ENCODE results near the gene BPIFA3. TPM values are rescaled to one million over a fixed set of nuclear protein-coding genes. Genes with fewer than 3 reads are reported as not detected.

Gene BPIFA3
- total and polyA plus RNA-seq, 2 of the 13 experiments (the other 11 are each of a cell fraction or from before 2014, with no cell fraction given): not detected

DNA sequence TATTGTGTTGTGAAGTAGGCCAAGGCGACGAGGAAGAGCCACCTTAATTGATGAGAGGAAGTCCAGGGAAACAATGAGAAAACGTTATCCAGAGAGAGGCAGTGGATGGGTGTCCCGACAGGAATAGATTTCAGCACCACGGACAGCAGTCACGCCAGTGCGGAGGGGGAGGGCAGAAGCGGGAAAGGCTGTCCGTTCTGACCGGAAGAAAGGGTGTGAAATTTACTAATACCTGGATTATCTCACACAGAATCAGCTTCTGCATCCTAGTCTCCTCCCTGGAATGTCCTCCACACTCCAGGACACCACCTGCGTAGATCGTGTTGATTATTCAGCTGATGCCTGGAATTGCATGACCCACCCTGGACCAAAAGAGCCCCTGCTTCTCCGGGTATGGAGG is 7.4 kb upstream of the BPIFA3 start (continued):
- TF ChIP-seq CEBPG (CRISPR knock-in tag; IDR thresholded peaks at IDR 0.05) (peak; percentile 44; the same call in 1 of the 2 replicates), ELF3 (CRISPR knock-in tag; IDR thresholded peaks at IDR 0.05) (peak; percentile 97), ZNF333 (CRISPR knock-in tag; IDR thresholded peaks at IDR 0.05; ENCODE audit: borderline replicate concordance) (peak; percentile 59; the same call in 1 of the 2 replicates), PCBP2 (optimal IDR thresholded peaks at IDR 0.05; ENCODE audit: low read depth, low read length, poor library complexity, severe bottlenecking) (no peak), ZNF101 (CRISPR knock-in tag; IDR thresholded peaks at IDR 0.05; ENCODE audit: borderline replicate concordance, low read depth) (peak; percentile 84; the same call in 1 of the 2 replicates), ZNF790 (CRISPR knock-in tag; IDR thresholded peaks at IDR 0.05; ENCODE audit: borderline replicate concordance) (peak; percentile 98; the same call in 1 of the 2 replicates), MBNL3 (CRISPR knock-in tag; conservative IDR thresholded peaks at IDR 0.05) (no peak), KLF12 (CRISPR knock-in tag; IDR thresholded peaks at IDR 0.05; ENCODE audit: borderline replicate concordance) (peak; percentile 96), TAF15 (IDR thresholded peaks at IDR 0.05; ENCODE audit: low read depth, low read length, poor library complexity, severe bottlenecking) (no peak), ELF4 (CRISPR knock-in tag; IDR thresholded peaks at IDR 0.05; ENCODE audit: borderline replicate concordance) (peak; percentile 74; the same call in 1 of the 2 replicates), FOXP1 (IDR thresholded peaks at IDR 0.05) (no peak), FOXP1 (CRISPR knock-in tag; IDR thresholded peaks at IDR 0.05) (0 out of 2 replicates have a peak, but pooled peaks have one; percentile 8)
- TF ChIP-seq, protein P1, sequence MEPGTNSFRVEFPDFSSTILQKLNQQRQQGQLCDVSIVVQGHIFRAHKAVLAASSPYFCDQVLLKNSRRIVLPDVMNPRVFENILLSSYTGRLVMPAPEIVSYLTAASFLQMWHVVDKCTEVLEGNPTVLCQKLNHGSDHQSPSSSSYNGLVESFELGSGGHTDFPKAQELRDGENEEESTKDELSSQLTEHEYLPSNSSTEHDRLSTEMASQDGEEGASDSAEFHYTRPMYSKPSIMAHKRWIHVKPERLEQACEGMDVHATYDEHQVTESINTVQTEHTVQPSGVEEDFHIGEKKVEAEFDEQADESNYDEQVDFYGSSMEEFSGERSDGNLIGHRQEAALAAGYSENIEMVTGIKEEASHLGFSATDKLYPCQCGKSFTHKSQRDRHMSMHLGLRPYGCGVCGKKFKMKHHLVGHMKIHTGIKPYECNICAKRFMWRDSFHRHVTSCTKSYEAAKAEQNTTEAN (CRISPR knock-in tag; conservative IDR thresholded peaks at IDR 0.05): peak; percentile 96
- TF ChIP-seq, protein P2, sequence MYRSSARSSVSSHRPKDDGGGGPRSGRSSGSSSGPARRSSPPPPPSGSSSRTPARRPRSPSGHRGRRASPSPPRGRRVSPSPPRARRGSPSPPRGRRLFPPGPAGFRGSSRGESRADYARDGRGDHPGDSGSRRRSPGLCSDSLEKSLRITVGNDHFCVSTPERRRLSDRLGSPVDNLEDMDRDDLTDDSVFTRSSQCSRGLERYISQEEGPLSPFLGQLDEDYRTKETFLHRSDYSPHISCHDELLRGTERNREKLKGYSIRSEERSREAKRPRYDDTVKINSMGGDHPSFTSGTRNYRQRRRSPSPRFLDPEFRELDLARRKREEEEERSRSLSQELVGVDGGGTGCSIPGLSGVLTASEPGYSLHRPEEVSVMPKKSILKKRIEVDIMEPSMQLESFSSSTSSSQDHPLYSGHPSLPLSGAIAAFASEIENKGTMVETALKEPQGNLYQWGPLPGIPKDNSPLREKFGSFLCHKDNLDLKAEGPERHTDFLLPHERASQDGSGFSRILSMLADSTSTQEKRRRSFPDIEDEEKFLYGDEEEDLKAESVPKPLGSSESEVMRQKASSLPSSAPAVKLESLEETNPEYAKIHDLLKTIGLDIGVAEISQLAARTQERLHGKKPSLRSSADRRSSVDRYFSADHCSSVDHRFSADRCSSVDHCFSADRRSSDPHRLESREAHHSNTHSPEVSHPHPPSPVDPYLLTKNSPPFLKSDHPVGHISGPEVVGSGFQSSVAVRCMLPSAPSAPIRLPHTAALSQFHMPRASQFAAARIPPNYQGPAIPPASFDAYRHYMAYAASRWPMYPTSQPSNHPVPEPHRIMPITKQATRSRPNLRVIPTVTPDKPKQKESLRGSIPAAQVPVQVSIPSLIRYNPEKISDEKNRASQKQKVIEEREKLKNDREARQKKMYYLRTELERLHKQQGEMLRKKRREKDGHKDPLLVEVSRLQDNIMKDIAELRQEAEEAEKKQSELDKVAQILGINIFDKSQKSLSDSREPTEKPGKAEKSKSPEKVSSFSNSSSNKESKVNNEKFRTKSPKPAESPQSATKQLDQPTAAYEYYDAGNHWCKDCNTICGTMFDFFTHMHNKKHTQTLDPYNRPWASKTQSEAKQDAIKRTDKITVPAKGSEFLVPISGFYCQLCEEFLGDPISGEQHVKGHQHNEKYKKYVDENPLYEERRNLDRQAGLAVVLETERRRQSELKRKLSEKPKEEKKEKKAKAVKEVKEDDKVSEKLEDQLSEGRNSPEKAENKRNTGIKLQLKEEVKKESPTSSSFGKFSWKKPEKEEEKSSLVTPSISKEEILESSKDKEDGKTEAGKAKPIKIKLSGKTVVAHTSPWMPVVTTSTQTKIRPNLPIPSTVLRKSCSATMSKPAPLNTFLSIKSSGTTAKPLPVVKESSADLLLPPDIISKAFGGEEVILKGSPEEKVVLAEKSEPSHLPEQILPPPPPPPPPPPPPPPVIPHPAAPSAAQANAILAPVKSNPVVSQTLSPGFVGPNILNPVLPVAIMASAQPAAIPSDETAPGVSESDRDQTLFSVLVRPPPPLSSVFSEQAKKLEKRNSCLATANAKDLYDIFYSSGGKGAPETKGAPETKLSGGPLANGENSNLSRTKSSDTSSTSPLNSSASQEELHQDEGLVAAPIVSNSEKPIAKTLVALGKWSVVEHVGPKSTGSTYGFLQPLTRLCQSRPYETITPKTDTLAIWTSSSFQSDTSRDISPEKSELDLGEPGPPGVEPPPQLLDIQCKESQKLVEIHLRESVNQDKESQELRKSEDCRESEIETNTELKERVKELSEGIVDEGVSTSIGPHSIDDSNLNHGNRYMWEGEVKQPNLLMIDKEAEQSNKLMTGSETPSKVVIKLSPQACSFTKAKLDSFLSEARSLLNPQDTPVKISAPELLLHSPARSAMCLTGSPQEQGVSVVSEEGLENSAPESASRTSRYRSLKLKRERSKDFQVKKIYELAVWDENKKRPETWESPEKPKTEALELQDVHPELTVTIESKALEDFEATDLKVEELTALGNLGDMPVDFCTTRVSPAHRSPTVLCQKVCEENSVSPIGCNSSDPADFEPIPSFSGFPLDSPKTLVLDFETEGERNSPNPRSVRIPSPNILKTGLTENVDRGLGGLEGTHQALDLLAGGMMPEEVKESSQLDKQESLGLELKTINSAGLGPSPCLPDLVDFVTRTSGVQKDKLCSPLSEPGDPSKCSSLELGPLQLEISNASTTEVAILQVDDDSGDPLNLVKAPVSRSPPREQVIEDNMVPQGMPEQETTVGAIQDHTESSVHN (CRISPR knock-in tag; IDR thresholded peaks at IDR 0.05): peak; percentile 77; the same call in 1 of the 2 replicates
- TF ChIP-seq, protein P3, sequence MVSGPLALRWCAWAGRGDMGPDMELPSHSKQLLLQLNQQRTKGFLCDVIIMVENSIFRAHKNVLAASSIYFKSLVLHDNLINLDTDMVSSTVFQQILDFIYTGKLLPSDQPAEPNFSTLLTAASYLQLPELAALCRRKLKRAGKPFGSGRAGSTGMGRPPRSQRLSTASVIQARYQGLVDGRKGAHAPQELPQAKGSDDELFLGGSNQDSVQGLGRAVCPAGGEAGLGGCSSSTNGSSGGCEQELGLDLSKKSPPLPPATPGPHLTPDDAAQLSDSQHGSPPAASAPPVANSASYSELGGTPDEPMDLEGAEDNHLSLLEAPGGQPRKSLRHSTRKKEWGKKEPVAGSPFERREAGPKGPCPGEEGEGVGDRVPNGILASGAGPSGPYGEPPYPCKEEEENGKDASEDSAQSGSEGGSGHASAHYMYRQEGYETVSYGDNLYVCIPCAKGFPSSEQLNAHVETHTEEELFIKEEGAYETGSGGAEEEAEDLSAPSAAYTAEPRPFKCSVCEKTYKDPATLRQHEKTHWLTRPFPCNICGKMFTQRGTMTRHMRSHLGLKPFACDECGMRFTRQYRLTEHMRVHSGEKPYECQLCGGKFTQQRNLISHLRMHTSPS (CRISPR knock-in tag; IDR thresholded peaks at IDR 0.05; ENCODE audit: low read depth): no peak; the same call in 1 of the 2 replicates
- TF ChIP-seq, protein P4, sequence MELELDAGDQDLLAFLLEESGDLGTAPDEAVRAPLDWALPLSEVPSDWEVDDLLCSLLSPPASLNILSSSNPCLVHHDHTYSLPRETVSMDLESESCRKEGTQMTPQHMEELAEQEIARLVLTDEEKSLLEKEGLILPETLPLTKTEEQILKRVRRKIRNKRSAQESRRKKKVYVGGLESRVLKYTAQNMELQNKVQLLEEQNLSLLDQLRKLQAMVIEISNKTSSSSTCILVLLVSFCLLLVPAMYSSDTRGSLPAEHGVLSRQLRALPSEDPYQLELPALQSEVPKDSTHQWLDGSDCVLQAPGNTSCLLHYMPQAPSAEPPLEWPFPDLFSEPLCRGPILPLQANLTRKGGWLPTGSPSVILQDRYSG (CRISPR knock-in tag; IDR thresholded peaks at IDR 0.05): peak; percentile 96

Data from HepG2 (cell line).